PC-3 (cell line): ENCODE results near the gene SLC44A3. TPM values are rescaled to one million over a fixed set of nuclear protein-coding genes. Genes with fewer than 3 reads are reported as not detected.
A peak's percentile ranks its signal among the peaks of the same experiment; 100 is the strongest.

Experiments
- ATAC-seq: fragments of 200-7000 bp; cut with Tn5 transposase; 2 replicates; pipeline ENCODE4 v1.9.1; 2020; ENCODE audit warnings: mild to moderate bottlenecking, moderate library complexity
- BruUV-seq: library from RNA; stranded (reverse); fragments of 400-500 nt; replicated peaks from 2 replicates; lab custom pipeline; 2021; lab: Mats Ljungman, UMichigan
- CTCF ChIA-PET: fragments of 300-600 bp; sonication (Branson Sonifier 250); formaldehyde crosslinking; loops from one replicate; lab custom pipeline; 2022; ENCODE audit warnings: antibody characterized with exemption; lab: Charles Lee
- POLR2A ChIA-PET: fragments of 300-600 bp; sonication (Branson Sonifier 250); formaldehyde crosslinking; loops from one replicate; lab custom pipeline; 2022; ENCODE audit warnings: antibody characterized with exemption; ENCODE audit not compliant: unreplicated experiment; lab: Charles Lee
- DNase-seq: peaks from one replicate; pipeline ENCODE4 v3.0.0-alpha.2; 2015
- H2AFZ ChIP-seq: fragments of 300-600 bp; sonication (generic); 2 replicates; pipeline ENCODE4 v1.6.0; 2016; ENCODE audit warnings: antibody characterized with exemption, low read length
- H3F3A ChIP-seq: fragments of 300-600 bp; sonication (generic); one replicate; pipeline ENCODE4 v1.6.0; 2017; ENCODE audit warnings: antibody characterized with exemption, low read length, control low read depth, mild to moderate bottlenecking; ENCODE audit not compliant: unreplicated experiment
- H3K27ac ChIP-seq: fragments of 300-600 bp; sonication (generic); 2 replicates; pipeline ENCODE4 v1.5.1; 2016; ENCODE audit warnings: mild to moderate bottlenecking, low read length
- H3K27me3 ChIP-seq: fragments of 300-600 bp; sonication (generic); 2 replicates; pipeline ENCODE4 v1.6.1; 2016; ENCODE audit warnings: low read length, mixed read lengths
- H3K36me3 ChIP-seq: fragments of 300-600 bp; sonication (generic); 2 replicates; pipeline ENCODE4 v1.6.1; 2016; ENCODE audit warnings: low read depth, mixed run types, low read length, mixed read lengths
- H3K4me1 ChIP-seq: fragments of 300-600 bp; sonication (generic); 2 replicates; pipeline ENCODE4 v1.5.1; 2016; ENCODE audit warnings: low read length; ENCODE audit not compliant: insufficient read depth
- H3K4me2 ChIP-seq: fragments of 300-600 bp; sonication (generic); 2 replicates; pipeline ENCODE4 v1.6.0; 2016; ENCODE audit warnings: low read length
- H3K4me3 ChIP-seq: fragments of 300-600 bp; sonication (generic); 2 replicates; pipeline ENCODE4 v1.5.1; 2016; ENCODE audit warnings: mild to moderate bottlenecking, low read length, mixed read lengths
- H3K79me2 ChIP-seq: fragments of 300-600 bp; sonication (generic); 2 replicates; pipeline ENCODE4 v1.6.1; 2017; ENCODE audit warnings: low read length, mixed read lengths
- H3K9ac ChIP-seq: fragments of 300-600 bp; sonication (generic); 2 replicates; pipeline ENCODE4 v1.6.0; 2016; ENCODE audit warnings: mild to moderate bottlenecking, low read length
- H3K9me2 ChIP-seq: fragments of 300-600 bp; sonication (generic); replicated peaks from 2 replicates; pipeline ENCODE4 v1.6.1; 2016; ENCODE audit warnings: mixed run types, low read length, mixed read lengths
- H3K9me3 ChIP-seq: fragments of 300-600 bp; sonication (generic); 2 replicates; pipeline ENCODE4 v1.6.1; 2016; ENCODE audit warnings: low read length, mixed read lengths
- H4K20me1 ChIP-seq: fragments of 300-600 bp; sonication (generic); 2 replicates; pipeline ENCODE4 v1.6.1; 2016; ENCODE audit warnings: low read length, mixed read lengths
- CTCF ChIP-seq: fragments of 300-600 bp; sonication (generic); conservative IDR thresholded peaks from 2 replicates; pipeline ENCODE4 v1.5.1; 2017; ENCODE audit warnings: antibody characterized with exemption, low read depth, mild to moderate bottlenecking, low read length
- EZH2 ChIP-seq: fragments of 300-600 bp; sonication (generic); IDR thresholded peaks from one replicate; pipeline ENCODE4 v1.6.1; 2017; ENCODE audit warnings: antibody characterized with exemption, mild to moderate bottlenecking, low read length; ENCODE audit not compliant: unreplicated experiment
- EZH2phosphoT487 ChIP-seq: fragments of 300-600 bp; sonication (generic); IDR thresholded peaks from 2 replicates; pipeline ENCODE4 v1.6.1; 2018; ENCODE audit warnings: mild to moderate bottlenecking, antibody characterized with exemption, low read length, borderline replicate concordance
- intact Hi-C: fragments of 100-400 bp; cut with micrococcal nuclease; formaldehyde crosslinking; loops from 2 replicates; pipeline ENCODE4 v1.9.0; 2023
- total RNA-seq: library from RNA; depleted of rRNA; stranded (reverse); fragments of >200 nt; gene quantifications from 2 replicates; pipeline ENCODE4 v1.2.3, GENCODE V29; 2014

Gene SLC44A3
- total RNA-seq, 1 experiment from 2014 or later: 9.2 TPM

GRCh38 chr1:94876362-94876761 is 56.2 kb downstream of the SLC44A3 start:
- POLR2A ChIA-PET: no interaction called here

GRCh38 chr1:94878329-94878728 is 58.2 kb downstream of the SLC44A3 start:
- no peak for DNase-seq

More at GRCh38 chr1:94876362-94876761, 56.2 kb downstream of the SLC44A3 start:
- H3K27me3 ChIP-seq: no peaks in the 10 kb centered on the region
- H3K9me2 ChIP-seq: no peaks in the 10 kb centered on the region
- no peaks in the 10 kb centered on the region for H3K79me2 ChIP-seq
- no peaks in the 10 kb centered on the region for H3K9me3 ChIP-seq
- DNase-seq (peak; percentile 69), ATAC-seq (peak; percentile 89)
- intact Hi-C loops: no loop called here
- no peak overlapping the region for H3K9ac ChIP-seq
- H3K4me2 ChIP-seq: peak overlapping the region; percentile 28
- BruUV-seq: no TSS peak
- no peak overlapping the region for H3K4me3 ChIP-seq
- TF ChIP-seq EZH2: no peak
- TF ChIP-seq EZH2phosphoT487: no peak
- no peak for TF ChIP-seq CTCF
- H2AFZ ChIP-seq: no peak overlapping the region
- peaks cover 12% of the 10 kb centered on the region for H3K4me1 ChIP-seq
- H3K36me3 ChIP-seq: no peaks in the 10 kb centered on the region
- no peaks in the 10 kb centered on the region for H4K20me1 ChIP-seq
- no peaks in the 10 kb centered on the region for H3F3A ChIP-seq
- CTCF ChIA-PET: interaction anchor here (0.6 to 1.0 kb wide), 2 partner anchors 22 to 165 kb away, joined by 3 to 4 read pairs; no protein-coding TSS in a partner anchor
- H3K27ac ChIP-seq: peak overlapping the region; percentile 13; the same call in 1 of the 2 replicates

More at GRCh38 chr1:94878329-94878728, 58.2 kb downstream of the SLC44A3 start:
- no TSS peak for BruUV-seq
- no peak overlapping the region for H3K9ac ChIP-seq
- no peaks in the 10 kb centered on the region for H3K9me3 ChIP-seq
- no peak for ATAC-seq
- H3K27me3 ChIP-seq: no peaks in the 10 kb centered on the region
- H2AFZ ChIP-seq: no peak overlapping the region
- intact Hi-C loops: no loop called here
- H3K9me2 ChIP-seq: no peaks in the 10 kb centered on the region
- H4K20me1 ChIP-seq: no peaks in the 10 kb centered on the region
- no peak overlapping the region for H3K27ac ChIP-seq
- peaks cover 12% of the 10 kb centered on the region for H3K4me1 ChIP-seq
- no peaks in the 10 kb centered on the region for H3K79me2 ChIP-seq
- H3K4me2 ChIP-seq: no peak overlapping the region
- TF ChIP-seq EZH2 (no peak), CTCF (no peak), EZH2phosphoT487 (no peak)
- ChIA-PET CTCF (no interaction called here), POLR2A (no interaction called here)
- no peaks in the 10 kb centered on the region for H3K36me3 ChIP-seq
- no peaks in the 10 kb centered on the region for H3F3A ChIP-seq
- no peak overlapping the region for H3K4me3 ChIP-seq
